Endodermal cell (in vitro differentiated cells): Measurements from ENCODE around the gene ASIP. TPM values are rescaled to one million over a fixed set of nuclear protein-coding genes. Genes with fewer than 3 reads are reported as not detected.

Source experiments
- DNase-seq: peaks from one replicate; pipeline ENCODE4 v3.0.0-alpha.2; 2017
- H3K27ac ChIP-seq: 2 replicates; pipeline ENCODE4 v1.5.1; 2013; ENCODE audit warnings: mild to moderate bottlenecking, low read depth, low read length, moderate library complexity
- H3K27me3 ChIP-seq: 2 replicates; pipeline ENCODE4 v1.6.1; 2013; ENCODE audit warnings: mild to moderate bottlenecking, low read length, moderate library complexity; ENCODE audit not compliant: insufficient read depth, control insufficient read depth, poor library complexity, severe bottlenecking
- H3K36me3 ChIP-seq: 2 replicates; pipeline ENCODE4 v1.7.0; 2013; ENCODE audit warnings: mild to moderate bottlenecking, low read length, moderate library complexity; ENCODE audit not compliant: control insufficient read depth, insufficient read depth
- H3K4me1 ChIP-seq: one replicate; pipeline ENCODE4 v1.7.0; 2013; ENCODE audit warnings: low read length; ENCODE audit not compliant: control insufficient read depth, insufficient read depth
- H3K4me3 ChIP-seq: 2 replicates; pipeline ENCODE4 v1.5.1; 2013; ENCODE audit warnings: mild to moderate bottlenecking, low read length, moderate library complexity
- H3K9ac ChIP-seq: 2 replicates; pipeline ENCODE4 v1.6.1; 2013; ENCODE audit warnings: mild to moderate bottlenecking, low read length, moderate library complexity; ENCODE audit not compliant: poor library complexity, severe bottlenecking; ENCODE audit errors: extremely low read depth
- H3K9me3 ChIP-seq: 2 replicates; pipeline ENCODE4 v1.6.1; 2013; ENCODE audit warnings: mild to moderate bottlenecking, low read length, moderate library complexity; ENCODE audit not compliant: control insufficient read depth
- H3K27ac Mint-ChIP-seq: 2 replicates; pipeline ENCODE4 v1.8.0; 2020; ENCODE audit warnings: mixed read lengths
- H3K27me3 Mint-ChIP-seq: 2 replicates; pipeline ENCODE4 v1.8.0; 2021; ENCODE audit warnings: mild to moderate bottlenecking, mixed read lengths; ENCODE audit not compliant: insufficient read depth
- H3K36me3 Mint-ChIP-seq: 2 replicates; pipeline ENCODE4 v1.8.0; 2020; ENCODE audit warnings: low read depth, mixed read lengths
- H3K4me1 Mint-ChIP-seq: 2 replicates; pipeline ENCODE4 v1.8.0; 2020; ENCODE audit warnings: mixed read lengths
- H3K4me3 Mint-ChIP-seq: 2 replicates; pipeline ENCODE4 v1.8.0; 2020; ENCODE audit warnings: mild to moderate bottlenecking, moderate library complexity, mixed read lengths
- H3K9me3 Mint-ChIP-seq: 2 replicates; pipeline ENCODE4 v1.8.0; 2020; ENCODE audit warnings: mild to moderate bottlenecking, mixed read lengths
- CTCF ChIP-seq: fragments of 200-600 bp; sonication (generic); conservative IDR thresholded peaks from 2 replicates; pipeline ENCODE4 v1.5.0; 2021; ENCODE audit warnings: antibody characterized with exemption, mild to moderate bottlenecking
- WGBS, 2 experiments: methylation state at CpG; one replicate each; pipeline versions ENCODE4 v1.1.5 to v1.1.7; 2013; ENCODE audit warnings: missing lambda C conversion rate in 2 of 2, mixed read lengths in 1 of 2; ENCODE audit not compliant: insufficient coverage in 1 of 2, insufficient read length in 1 of 2; 5-methylcytosine and 5-hydroxymethylcytosine counted together
- total RNA-seq, 2 donors: library from RNA; stranded (reverse); fragmentation: NEBNext Ultra II Directional in 1 of 2; extraction: Animal tissue kit (Norgen Biotek cat#: 25700) in 1 of 2; gene quantifications; 2 replicates in 1 of 2; 3 replicates in 1 of 2; pipeline ENCODE4 v1.2.1, GENCODE V29; 2021

Gene ASIP
- total RNA-seq, 2 donors from 2014 or later = not detected

DNA sequence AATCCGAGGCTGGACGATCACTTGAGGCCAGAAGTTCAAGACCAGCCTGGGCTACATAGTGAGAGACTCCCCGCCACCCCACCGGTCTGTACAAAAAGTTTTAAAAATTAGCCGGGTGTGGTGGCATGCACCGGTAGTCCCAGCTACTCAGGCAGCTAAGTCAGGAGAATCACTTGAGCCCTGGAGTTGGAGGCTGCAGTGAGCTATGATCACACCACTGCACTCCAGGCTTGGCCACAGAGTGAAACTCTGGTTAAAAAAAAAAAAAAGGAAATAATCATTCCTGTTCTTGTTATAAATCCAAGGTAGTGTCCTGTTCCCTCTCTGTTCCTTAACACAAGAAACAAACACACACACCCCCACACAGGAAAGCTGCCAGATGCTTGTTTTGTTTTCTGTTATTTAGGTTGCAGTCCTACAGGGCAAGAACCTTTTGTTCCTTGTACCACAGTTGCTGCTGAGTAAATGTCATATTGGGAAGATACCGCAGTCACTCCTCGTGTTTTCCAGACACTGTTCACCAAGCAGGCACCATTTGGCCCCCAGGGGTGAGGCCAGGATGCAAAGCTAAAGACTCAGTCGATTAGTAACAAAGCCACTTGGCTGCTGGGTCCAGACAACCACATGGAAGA is 28.9 kb downstream of the ASIP start:
- Mint-ChIP-seq H3K36me3 (peaks cover 43% of the 10 kb centered on the region), H3K27me3 (peaks cover 12% of the 10 kb centered on the region), H3K27ac (no peak overlapping the region), H3K9me3 (no peaks in the 10 kb centered on the region), H3K4me1 (peaks cover 6% of the 10 kb centered on the region), H3K4me3 (peak overlapping the region; percentile 60)
- 93 to 94% methylated on average over 9 of the region's 9 CpGs for WGBS, 2 experiments
- no peak for DNase-seq
- no peaks in the 10 kb centered on the region for H3K9me3 ChIP-seq
- H3K4me3 ChIP-seq = no peak overlapping the region
- no peaks in the 10 kb centered on the region for H3K4me1 ChIP-seq
- no peak for TF ChIP-seq CTCF
- H3K27me3 ChIP-seq = no peaks in the 10 kb centered on the region
- H3K36me3 ChIP-seq = peaks cover 31% of the 10 kb centered on the region
- no peak overlapping the region for H3K27ac ChIP-seq
- no peak overlapping the region for H3K9ac ChIP-seq

DNA sequence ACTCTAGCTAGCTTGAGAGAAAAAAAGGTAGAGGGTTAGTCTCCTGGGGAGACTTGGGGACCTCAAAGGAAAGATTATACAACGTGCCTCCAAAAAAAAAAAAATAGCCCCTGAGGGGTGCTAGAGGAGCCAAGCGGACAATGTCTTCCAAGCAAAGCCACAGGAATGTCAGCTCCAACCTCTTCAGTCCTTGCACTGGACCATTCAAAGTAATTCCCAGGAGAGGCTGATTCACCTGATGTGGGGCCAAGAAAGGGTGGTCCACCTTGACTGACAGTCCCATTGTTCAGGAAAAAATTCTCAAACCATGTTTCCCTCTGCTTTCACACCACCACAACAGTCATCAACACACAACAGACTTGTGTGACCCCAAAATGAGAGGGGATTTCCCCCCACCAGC is 30.7 kb downstream of the ASIP start:
- 95 to 100% methylated on average over 2 of the region's 2 CpGs for WGBS, 2 experiments
- Mint-ChIP-seq H3K36me3 (peaks cover 60% of the 10 kb centered on the region), H3K4me3 (no peak overlapping the region), H3K27me3 (peaks cover 12% of the 10 kb centered on the region), H3K9me3 (no peaks in the 10 kb centered on the region), H3K4me1 (peaks cover 6% of the 10 kb centered on the region), H3K27ac (no peak overlapping the region)
- Histone ChIP-seq H3K27me3 (no peaks in the 10 kb centered on the region), H3K9ac (no peak overlapping the region), H3K4me3 (no peak overlapping the region), H3K27ac (no peak overlapping the region), H3K36me3 (peaks cover 49% of the 10 kb centered on the region), H3K4me1 (no peaks in the 10 kb centered on the region), H3K9me3 (no peaks in the 10 kb centered on the region)
- no peak for DNase-seq
- no peak for TF ChIP-seq CTCF

- Mint-ChIP-seq H3K9me3 (no peaks in the 10 kb centered on the region), H3K4me1 (no peaks in the 10 kb centered on the region), H3K4me3 (no peak overlapping the region), H3K27ac (no peak overlapping the region), H3K27me3 (peaks cover 3% of the 10 kb centered on the region), H3K36me3 (peaks cover 81% of the 10 kb centered on the region)
- Histone ChIP-seq H3K9ac (no peak overlapping the region), H3K9me3 (no peaks in the 10 kb centered on the region), H3K27ac (no peak overlapping the region), H3K36me3 (peaks cover 72% of the 10 kb centered on the region), H3K4me3 (no peak overlapping the region), H3K27me3 (no peaks in the 10 kb centered on the region), H3K4me1 (no peaks in the 10 kb centered on the region)
- no peak for TF ChIP-seq CTCF
- no peak for DNase-seq
- WGBS, 2 experiments = 96 to 100% methylated on average over 1 to 7 of the region's 7 CpGs
These were observed 33.5 kb downstream of the ASIP start for GRCh38 chr20:34274694-34275093.
